AG08395 (cell line): Measurements from ENCODE around the gene GPC3.
"Not testable (repeated sequence)": the region's sequence is repeated elsewhere in the genome, so short reads cannot be mapped to it uniquely, and the experiment has no call there.

ENCODE experiments used
- DNase-seq: peaks from one replicate; pipeline ENCODE4 v3.0.0; 2012; ENCODE audit warnings: mixed read lengths, low spot score

GPC3 gene

DNA sequence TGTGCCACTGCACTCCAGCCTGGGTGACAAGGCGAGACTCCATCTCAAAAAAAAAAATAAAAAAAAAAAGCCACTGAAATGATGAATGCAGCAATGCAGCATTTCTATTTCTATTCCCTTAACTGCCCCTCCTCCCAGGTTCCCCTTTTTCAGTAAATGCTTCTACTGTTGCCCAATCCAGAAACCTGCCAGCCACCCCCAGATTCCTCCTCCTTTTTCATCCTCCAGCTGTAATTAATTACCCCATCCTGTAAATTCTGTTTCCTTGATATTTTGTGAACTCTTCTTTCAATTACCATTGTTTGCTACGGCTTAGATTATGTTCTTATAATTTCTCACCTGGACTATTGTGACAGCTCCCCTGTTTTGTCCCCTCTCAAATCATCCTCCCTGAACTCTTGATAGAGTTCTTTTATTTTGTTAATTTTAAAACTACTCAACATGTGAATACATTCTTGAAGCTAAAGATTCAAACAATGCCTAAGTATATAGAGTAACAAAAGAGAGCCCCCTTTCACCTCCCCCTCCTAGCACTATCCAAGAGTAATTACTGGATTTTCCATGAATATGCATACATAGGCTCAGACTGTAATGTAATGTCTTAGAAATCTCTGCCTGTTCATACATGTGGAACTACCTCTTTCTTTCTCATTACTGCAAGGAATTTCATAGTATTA, 429.5 kb downstream of the GPC3 start:
- no peak for DNase-seq

DNA sequence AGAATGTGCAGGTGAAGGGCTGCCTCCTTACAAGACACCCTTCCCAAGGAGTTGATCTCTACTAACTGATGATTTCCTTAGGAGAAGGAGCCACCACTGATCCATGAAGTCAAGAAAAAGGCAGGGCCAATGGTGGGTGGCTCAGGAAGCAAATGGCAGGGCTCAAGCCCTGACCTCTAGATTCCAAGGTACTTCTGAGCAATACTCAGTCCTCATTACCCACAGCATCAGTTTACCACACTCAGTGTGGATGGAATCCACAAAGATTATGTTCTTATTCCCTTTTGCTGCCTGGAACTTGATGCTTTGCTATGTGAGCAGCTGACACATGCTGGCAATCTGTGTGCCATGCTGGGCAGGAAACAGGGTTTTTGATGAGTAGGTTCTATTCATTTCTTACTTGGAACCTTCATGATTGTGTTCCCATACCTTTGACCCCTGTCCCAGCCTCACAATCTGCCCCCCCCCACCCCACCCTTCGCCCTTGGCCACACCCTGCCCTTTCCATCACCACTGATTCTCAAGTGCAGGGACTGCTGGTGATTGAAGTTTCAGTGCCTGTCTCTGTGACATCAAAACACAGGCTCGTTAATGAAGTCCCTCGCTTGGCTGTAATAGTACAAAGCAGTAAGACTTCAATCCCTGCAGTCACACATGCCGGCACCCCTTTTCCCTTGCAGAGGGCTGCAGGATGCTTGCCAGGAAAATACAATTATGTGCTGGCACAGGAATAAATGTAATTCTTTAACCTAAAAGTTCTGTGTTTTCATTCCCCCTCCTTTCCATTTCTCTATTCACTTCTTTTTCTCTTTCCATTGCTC, 434.5 kb downstream of the GPC3 start:
- no peak for DNase-seq

DNA sequence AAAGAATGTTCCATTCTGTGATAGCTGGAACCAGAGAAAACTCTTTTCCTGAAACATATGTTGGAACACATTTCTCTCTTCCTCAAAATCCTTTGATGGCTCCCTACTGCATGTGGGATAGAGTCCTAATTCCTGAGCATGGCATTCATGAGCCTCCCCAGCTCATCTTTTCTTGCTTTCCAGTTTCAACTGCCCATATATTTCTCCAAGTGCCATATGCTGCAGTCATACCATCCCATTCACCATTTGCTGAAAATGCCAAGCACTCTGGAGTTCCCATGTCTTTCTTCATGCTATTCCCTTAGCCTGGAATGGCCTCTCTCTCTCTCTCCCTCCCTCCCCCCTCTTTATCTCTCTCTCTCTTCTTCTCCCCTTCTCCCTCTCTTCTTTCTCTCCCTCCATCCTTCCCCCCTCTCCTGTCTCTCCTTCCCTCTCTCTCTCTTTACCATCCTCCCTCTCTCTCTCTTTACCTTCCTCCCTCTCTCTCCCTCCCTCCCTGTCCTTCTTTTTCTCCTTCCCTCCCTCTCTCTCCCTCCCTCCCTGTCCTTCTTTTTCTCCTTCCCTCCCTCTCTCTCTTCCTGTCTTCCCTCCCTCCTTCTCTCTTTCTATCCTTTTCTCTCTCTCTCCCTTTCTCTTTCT, 436.0 kb downstream of the GPC3 start:
- DNase-seq: no peak

DNA sequence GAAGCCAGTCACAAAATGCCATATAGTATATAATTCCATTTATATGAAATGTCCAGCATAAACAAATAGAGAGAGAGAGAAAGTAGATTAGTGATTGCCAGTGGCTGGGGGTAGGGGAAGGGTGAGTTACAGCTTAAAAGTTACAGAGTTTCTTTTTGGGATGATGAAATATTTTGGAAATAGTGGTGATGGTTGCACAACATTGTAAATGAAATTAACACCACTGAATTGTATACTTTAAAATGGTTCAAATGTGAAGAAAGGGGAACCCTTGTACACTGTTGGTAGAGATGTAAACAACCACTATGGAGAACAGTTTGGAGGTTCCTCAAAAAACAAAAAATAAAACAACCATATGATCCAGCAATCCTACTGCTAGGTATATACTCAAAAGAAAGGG, 439.0 kb downstream of the GPC3 start:
- no peak for DNase-seq

DNA sequence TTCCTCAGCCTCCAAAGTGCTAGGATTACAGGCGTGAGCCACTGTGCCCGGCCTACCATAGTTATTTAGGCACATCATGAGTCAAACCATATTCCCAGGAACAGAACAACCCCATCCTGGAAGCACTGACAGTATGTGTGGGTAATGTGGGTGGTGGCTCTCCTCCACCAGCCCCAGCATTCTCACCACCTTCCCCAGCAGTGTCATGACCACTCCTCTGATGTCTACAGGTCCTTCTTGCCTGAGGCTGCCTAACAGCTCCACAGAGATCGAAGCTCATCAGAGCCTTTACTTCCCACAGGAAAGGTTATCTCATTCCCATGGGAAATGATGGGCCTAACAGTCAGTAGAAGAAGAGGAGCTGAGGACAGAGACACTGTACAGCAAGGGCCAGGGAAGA, 440.6 kb downstream of the GPC3 start:
- DNase-seq: no peak

DNA sequence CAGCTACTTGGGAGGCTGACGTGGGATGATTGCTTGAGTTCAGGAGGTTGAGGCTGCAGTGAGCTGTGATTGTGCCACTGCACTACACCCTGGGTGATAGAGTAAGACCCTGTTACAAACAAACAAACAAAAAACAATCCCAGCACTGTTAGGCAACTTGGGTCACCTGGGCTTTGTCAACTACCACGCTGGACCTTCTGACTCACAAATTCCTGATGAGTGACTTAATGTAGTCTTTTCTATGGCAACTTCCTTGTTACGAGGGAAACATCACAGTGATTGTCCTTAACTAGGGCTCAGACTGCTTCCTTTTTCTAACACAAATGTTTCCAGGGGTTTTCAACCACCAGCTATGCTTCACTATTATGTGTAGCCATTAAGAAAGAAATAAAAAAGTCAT, 441.3 kb downstream of the GPC3 start:
- peak; percentile 60 for DNase-seq

DNA sequence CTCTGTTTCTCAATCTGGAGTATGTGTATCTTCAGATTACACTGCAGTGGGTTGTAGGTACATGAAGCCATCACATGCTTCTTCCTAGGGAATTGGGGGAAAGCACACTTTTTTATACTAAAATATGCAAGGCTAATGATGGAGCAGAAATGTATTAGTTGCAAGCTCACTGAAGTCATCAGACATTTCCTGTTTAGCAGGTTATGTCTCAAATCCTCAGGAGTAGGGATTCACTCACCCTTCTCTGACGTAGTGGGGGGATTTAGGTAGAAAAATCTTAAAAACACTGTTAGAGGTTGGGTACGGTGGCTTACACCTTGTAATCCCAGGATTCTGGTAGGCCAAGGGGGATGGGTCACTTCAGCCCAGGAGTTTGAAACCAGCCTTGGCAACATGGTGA, 441.7 kb downstream of the GPC3 start:
- no peak for DNase-seq

DNA sequence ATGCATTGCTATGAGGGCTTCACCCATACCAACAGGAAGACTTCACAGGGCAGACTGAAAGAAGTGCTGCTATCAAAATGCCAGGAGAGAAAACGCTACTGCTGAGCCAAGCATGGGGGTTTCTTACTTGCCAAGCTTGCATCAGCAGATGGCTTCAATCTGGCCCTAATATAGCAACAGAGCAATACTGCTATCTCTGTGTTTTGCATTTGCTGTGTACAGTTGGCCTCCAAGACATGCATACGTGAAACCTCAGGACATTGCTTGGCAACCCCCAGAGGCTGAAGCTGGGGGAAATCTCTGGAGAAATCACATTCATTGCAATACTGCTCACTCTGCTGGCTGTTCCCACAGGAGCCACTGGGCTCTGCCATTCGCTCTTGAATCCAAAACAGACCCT, 442.9 kb downstream of the GPC3 start:
- DNase-seq: no peak

DNA sequence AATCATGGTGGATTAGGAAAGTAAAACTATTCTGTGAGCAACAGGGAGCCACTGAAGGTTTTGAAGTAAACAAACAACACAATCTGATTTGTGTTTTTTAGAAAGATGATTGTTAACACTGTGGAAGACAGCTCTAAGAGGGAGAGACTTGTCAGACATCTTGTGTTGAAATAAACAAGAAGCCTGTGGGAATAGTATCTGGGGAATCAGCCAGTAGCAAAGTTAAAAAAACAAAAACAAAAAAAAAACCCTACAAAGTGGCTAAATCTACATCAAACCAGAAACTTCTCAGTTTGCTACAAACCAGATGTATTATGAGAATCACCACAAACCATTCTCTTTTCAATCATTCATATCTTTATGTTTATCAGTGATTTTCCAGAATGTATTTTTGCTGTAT, 444.4 kb downstream of the GPC3 start:
- no peak for DNase-seq

DNA sequence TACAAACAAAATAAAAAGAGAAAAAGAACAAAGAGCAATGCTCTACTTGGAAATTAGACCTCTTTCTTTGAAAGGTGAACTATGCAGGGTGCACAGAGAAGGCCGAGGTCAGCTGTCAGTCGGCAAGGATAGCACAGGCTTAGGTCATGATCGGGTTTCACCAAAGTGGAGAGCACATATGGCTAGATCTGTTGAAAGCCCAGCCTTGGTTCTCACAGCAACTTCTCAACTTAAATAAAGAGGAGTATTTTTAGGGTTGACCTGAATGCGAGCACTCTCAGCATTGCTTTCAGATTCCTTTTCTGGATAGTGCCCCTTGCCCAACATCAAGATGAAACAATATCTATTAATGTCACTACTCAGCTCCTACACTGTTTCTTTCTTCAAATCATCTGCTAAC, 447.2 kb downstream of the GPC3 start:
- no peak for DNase-seq

DNA sequence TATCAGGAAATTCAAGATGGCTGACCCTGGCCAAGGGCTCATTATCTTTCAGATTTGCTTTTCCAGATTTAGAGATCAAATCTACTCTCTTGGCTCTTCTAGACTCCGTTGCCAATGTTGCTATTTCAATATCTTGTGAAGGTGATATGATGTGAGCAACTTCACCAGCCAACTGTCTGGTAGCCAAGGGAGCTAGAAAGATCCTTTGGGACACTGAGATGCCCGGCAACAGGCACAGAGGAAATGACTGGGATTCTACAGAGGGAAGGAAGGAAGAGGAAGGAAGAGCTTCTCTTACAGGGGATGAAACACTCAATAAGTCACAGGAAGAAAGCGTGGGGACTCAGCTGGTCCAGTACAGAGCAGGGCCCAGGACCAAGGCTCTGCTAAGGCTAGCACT, 448.3 kb downstream of the GPC3 start:
- DNase-seq: no peak

DNA sequence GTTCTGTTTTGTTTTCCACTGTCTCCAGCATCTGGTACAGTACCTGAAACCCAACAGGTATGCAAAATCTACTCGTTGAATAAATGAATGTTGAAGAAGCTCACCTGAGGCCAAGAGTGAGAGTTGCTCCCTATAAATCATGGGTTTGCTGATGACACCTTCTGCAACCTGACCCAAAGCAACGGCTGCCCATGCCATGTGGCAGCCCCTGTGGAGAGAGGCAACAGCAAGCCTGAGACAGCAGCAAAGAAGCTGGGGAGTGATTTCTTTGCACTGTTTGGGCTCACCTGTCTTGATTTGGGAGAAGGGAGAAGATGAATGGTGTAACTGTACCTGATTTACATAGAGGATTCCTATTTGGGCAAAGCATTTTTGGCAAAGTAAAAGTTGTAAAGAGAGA, 450.3 kb downstream of the GPC3 start:
- no peak for DNase-seq

DNA sequence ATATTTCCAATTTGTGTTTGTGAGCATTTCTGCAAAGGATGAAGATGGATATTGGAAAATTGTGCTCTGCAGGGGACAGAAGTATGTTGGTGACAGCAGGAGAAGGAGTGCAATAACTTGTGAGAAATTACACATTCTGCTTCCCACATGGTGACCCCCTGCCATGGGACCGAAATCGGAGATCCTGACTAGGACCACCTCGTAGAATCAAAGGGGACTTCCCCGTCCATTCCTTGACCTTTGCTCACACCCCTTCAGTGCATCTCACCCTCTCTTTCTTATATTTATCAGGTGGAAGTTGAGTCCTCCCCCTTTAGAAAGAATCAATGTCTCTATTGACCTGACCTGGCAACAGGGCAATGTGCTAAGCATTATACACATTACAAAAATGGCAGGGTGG, 451.2 kb downstream of the GPC3 start:
- no peak for DNase-seq

DNA sequence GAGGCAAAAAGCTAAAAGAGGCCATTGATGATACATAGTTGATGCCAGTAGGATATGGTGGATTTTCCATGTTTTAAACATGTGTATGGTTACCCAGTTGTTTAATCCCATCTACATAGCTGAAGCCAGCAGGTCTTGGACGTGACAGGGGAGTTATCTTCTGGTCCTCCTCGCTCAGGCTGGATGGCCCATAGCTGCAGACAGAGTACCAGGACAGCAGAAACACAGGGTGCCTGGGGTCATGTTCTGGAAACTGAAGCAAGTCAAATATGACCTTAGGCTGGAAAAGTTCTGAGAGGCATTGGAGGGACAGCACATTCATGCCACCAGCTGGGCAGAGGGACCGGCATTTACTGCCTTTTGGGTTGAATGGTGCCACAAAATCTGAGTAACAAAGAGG, 452.1 kb downstream of the GPC3 start:
- no peak for DNase-seq

DNA sequence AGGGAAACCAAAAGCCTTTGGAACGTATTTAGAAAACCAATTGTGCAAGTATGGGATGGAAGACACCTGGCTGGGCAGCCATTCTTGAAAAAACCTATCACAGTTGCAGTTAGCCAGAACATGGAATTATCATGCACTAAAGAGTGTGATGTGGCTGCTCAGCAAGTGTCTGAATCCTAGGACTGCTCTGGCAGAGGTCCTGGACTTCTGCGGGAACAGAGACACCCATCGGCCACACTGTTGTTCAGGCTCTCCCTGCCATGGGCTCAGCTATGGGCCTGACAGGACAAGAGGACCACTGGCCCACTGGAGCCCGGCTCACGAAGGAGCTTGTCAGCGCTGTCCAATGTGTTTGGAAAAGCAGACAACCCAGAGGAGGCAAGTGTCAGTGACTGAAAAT, 454.4 kb downstream of the GPC3 start:
- no peak for DNase-seq

DNA sequence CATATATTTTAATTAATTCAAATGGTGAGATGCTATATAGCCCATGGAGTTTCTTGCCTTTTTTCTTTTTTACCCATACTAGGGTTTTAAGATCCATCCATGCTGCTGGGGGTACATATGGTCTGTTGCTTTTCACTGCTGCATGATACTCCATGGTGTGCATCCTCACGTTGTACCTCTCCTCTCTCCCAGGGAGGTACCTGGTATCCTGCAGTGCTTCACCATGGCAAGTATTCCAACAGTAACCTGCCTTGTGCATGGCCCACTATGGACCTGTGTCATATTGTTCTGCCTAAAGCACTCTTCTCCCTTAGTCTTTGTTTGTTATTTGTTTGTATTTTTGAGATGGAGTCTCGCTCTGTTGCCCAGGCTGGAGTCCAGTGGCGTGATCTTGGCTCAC, 455.8 kb downstream of the GPC3 start:
- DNase-seq: no peak

DNA sequence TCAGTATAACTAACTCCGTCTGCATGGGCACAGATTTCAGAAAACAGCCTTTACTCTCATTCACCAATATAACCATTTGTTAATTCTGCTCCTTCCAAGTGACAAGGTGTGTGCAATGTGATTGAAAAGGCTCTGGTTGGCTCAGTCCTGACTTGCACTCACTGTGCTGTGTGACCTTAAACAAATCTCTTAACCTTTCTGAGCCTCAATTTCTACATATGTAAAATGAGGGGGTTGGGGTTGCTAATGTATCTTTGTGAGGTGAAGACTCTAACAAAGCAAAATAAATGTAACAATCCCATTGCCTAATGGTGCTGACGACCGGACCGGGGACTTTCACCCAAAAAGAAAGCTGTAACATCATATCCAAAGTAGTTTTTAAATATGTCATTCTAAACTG, 457.6 kb downstream of the GPC3 start:
- DNase-seq: no peak

DNA sequence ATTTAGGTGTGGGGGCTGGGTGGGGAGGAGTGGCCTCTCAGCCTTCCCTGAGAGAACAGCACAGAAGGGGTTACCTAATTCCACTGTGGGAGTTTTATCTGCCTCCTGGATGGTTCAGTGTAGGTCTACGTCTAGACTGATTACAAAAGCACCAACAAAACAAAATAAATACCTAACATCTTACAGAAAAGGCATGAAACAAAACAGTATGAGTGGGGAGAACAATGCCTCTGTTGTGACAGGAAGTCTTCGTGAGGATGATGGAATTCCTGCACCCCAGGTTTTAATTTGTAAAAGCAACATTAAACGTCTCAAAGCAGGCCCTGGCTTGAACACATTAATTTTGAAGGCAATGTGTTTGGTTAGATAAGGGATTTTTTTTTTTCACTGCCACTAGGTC, 458.0 kb downstream of the GPC3 start:
- no peak for DNase-seq

DNA sequence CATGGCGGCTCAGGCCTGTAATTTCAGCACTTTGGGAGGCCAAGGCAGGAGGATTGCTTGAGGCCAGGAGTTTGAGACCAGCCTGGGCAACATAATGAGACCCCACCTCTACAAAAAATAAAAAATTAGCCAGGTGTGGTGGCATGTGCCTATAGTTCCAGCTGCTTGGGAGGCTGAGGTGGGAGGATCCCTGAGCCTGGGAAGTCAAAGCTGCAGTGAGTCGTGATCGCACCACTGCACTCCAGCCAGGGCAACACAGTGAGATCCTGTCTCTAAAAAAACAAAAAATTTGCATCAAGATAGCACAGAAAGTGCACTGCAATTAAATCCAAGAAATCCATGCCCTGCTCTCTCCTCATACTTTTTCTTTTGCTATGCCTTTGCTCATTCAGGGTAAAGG, 458.6 kb downstream of the GPC3 start:
- not testable (repeated sequence) for DNase-seq

DNA sequence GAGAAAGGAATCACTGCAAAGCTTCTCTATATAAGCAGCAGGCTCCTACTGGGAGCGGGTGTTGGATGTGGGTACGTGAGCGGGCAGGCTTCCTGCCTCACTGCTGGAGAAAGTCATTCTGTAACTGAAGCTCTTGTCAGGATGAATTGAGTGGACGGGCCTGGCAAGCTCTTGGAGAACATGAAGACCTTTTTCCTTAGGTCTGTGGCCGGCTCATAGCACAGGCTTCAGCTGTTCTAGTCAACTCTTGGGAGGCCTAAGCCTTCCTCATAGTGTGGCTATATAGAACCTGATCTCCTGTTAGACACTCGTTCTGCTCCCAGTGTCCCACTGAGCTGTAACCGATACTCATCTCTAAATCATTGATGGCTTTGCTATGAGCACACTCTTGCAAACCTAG, 461.9 kb downstream of the GPC3 start:
- no peak for DNase-seq

DNA sequence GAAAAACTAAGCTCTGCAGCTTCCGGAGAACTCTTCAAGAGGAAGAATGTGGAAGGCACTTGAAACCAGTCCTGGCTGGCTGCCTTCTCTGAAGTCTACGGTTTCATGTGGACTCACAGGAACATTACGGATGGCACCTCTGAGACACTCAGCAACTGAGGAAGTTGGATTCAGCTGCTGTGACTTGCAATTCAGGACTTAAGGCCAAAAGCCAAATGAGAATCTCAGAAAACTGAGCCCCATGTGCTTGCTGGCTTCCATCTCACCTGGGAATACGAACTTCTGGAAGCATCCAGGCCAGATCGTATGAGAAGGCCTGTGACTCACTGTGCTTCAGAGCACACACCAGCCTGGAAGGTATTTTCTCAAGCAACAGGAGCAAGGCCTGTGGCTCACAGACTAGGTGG, 462.3 kb downstream of the GPC3 start:
- no peak for DNase-seq

DNA sequence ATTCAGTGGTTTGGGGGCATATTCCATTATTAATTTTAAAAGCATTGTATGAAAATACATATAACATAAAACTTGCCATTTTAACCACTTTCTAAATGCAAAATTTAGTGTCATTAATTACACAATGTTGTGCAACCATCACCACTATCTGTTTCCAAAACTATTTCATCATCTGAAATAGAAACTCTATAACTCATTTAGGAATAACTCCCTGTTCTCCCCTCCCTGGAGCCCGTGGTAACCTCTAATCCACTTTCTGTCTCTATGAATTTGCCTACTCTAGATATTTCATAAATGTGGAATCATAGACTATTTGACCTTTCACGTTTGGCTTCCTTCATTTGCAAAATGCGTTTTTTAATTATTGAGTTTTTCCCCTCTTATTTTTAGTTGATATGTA, 468.7 kb downstream of the GPC3 start:
- no peak for DNase-seq

DNA sequence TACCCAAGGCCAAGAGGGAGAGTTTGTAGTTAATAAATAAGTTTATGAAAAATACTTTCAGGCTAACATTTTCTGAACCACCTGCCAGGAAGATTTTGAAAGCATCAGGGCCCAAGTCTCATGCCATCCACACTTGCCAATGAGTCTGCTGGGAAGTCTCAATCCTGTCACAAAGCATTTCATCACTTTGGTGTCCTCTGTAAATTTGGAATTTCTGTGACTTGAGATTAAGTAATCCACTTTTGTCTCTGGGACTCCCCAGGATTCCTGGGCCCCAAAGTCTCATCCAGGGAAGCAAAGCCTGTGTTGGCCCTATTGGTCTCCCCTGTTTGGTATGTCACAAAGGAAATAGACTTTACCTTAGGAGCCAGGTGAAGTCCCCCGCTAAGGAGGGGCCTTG, 470.9 kb downstream of the GPC3 start:
- DNase-seq: no peak
